Left ventricle myocardium inferior (tissue), 1 donor: ENCODE measurements around the gene TLR6. TPM values are rescaled to one million over a fixed set of nuclear protein-coding genes. Genes with fewer than 3 reads are reported as not detected.

Source experiments
- DNase-seq: peaks from one replicate; pipeline ENCODE4 v3.0.0-alpha.2; 2020
- H3K27ac ChIP-seq: fragments of 200-600 bp; replicated peaks from 2 replicates; pipeline ENCODE4 v1.8.0; 2021
- H3K27me3 ChIP-seq: fragments of 200-600 bp; 2 replicates; pipeline ENCODE4 v1.8.0; 2021; ENCODE audit warnings: low read depth
- H3K36me3 ChIP-seq: fragments of 200-600 bp; 2 replicates; pipeline ENCODE4 v1.8.0; 2021
- H3K4me1 ChIP-seq: fragments of 200-600 bp; 2 replicates; pipeline ENCODE4 v1.8.0; 2021
- H3K4me3 ChIP-seq: fragments of 200-600 bp; 2 replicates; pipeline ENCODE4 v1.8.0; 2021; ENCODE audit warnings: mild to moderate bottlenecking, moderate library complexity
- H3K9me3 ChIP-seq: fragments of 200-600 bp; replicated peaks from 2 replicates; pipeline ENCODE4 v1.8.0; 2021
- CTCF ChIP-seq: fragments of 200-600 bp; IDR thresholded peaks from 2 replicates; pipeline ENCODE4 v1.8.0; 2021; ENCODE audit warnings: antibody characterized with exemption, mild to moderate bottlenecking, borderline replicate concordance
- intact Hi-C: fragments of 100-400 bp; cut with micrococcal nuclease; formaldehyde crosslinking; loops from one replicate; pipeline ENCODE4 v1.11.0; 2022
- total RNA-seq: library from RNA; stranded (reverse); fragmentation: NEBNext Ultra II Directional; extraction: Animal tissue kit (Norgen Biotek cat#: 25700); gene quantifications from one replicate; pipeline ENCODE4 v1.2.1, GENCODE V29; 2021
- donor health status: DM: no; HTN: yes; CAD: no; lungs with severe emphysema.

Gene TLR6
- total RNA-seq, 1 donor from 2014 or later: 0.71 TPM

- no peaks in the 10 kb centered on the region for H3K4me1 ChIP-seq
- no peak overlapping the region for H3K4me3 ChIP-seq
- intact Hi-C loops: no loop called here
These were observed 72.5 kb downstream of the TLR6 start for GRCh38 chr4:38784141-38784540.

GRCh38 chr4:38783109-38783460, 73.5 kb downstream of the TLR6 start:
- no peak overlapping the region for H3K27ac ChIP-seq
- no peaks in the 10 kb centered on the region for H3K9me3 ChIP-seq
- no peak overlapping the region for H3K4me3 ChIP-seq
- H3K27me3 ChIP-seq: no peaks in the 10 kb centered on the region
- no peaks in the 10 kb centered on the region for H3K36me3 ChIP-seq
- no peak for DNase-seq
- intact Hi-C loops: no loop called here
- H3K4me1 ChIP-seq: no peaks in the 10 kb centered on the region
- no peak for TF ChIP-seq CTCF

More at GRCh38 chr4:38784141-38784540, 72.5 kb downstream of the TLR6 start:
- no peaks in the 10 kb centered on the region for H3K9me3 ChIP-seq
- no peaks in the 10 kb centered on the region for H3K36me3 ChIP-seq
- TF ChIP-seq CTCF: no peak
- H3K27ac ChIP-seq: no peak overlapping the region
- H3K27me3 ChIP-seq: no peaks in the 10 kb centered on the region
- DNase-seq: no peak

GRCh38 chr4:38782452-38783108, 74.0 kb downstream of the TLR6 start, which contains the start of gene TLR10:
TLR10 (minus strand) TSS chr4:38782990; CDS start chr4:38775590, 7,400 bp downstream.
- Histone ChIP-seq H3K9me3 (peaks cover 2% of the 10 kb centered on the region), H3K4me1 (no peaks in the 10 kb centered on the region), H3K4me3 (no peak within 1 kb of the TSS), H3K27me3 (no peaks in the 10 kb centered on the region), H3K27ac (no peak within 1 kb of the TSS), H3K36me3 (no peaks in the 10 kb centered on the region)
- peak; percentile 77 for TF ChIP-seq CTCF
- intact Hi-C loops: no loop called here
- DNase-seq: no peak

GRCh38 chr4:38781854-38782261, 74.8 kb downstream of the TLR6 start:
- no peak for TF ChIP-seq CTCF
- Histone ChIP-seq H3K4me1 (no peaks in the 10 kb centered on the region), H3K9me3 (peaks cover 2% of the 10 kb centered on the region), H3K36me3 (no peaks in the 10 kb centered on the region), H3K4me3 (no peak overlapping the region), H3K27me3 (no peaks in the 10 kb centered on the region), H3K27ac (no peak overlapping the region)
- no peak for DNase-seq
- intact Hi-C loops: no loop called here

- no peak for TF ChIP-seq CTCF
- intact Hi-C loops: no loop called here
These were observed 75.7 kb downstream of the TLR6 start for GRCh38 chr4:38780833-38781484.

More at GRCh38 chr4:38780833-38781484, 75.7 kb downstream of the TLR6 start:
- DNase-seq: no peak
- Histone ChIP-seq H3K27ac (no peak overlapping the region), H3K4me3 (no peak overlapping the region), H3K4me1 (no peaks in the 10 kb centered on the region), H3K27me3 (no peaks in the 10 kb centered on the region), H3K36me3 (no peaks in the 10 kb centered on the region), H3K9me3 (peaks cover 2% of the 10 kb centered on the region)
